ENCODE measurements around the gene FERMT3. TPM values are rescaled to one million over a fixed set of nuclear protein-coding genes. Genes with fewer than 3 reads are reported as not detected.
A peak's percentile ranks its signal among the peaks of the same experiment; 100 is the strongest.
"Not testable (repeated sequence)": the region's sequence is repeated elsewhere in the genome, so short reads cannot be mapped to it uniquely, and the experiment has no call there.

The FERMT3 gene
- total RNA-seq, 1 donor: 7.0 TPM

DNA sequence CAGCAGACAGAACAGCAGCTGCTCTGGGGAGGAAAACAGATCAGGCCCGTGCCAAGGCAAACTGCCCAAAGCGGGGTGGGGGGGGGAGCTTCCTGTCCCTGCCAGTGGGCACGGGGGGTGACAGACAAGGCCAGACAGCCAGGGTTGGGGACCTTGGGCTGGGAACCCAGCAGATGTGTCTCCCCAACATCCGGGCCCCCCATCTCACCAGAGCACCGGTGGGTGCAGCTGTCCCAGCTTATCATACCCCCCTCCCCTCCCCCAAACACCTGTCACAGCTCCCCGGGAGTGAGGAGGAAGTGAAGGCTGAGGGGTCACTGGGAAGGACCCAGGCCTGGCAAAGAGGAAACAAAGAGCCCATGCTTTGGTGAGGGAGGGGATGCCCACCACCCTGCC lies 38.9 kb downstream of the FERMT3 start:
- DNase-seq (ENCODE audit: low read depth): no peak
- peak overlapping the region; percentile 93 for H3K4me3 ChIP-seq (ENCODE audit: low read depth, low read length)
- TF ChIP-seq, protein P1, sequence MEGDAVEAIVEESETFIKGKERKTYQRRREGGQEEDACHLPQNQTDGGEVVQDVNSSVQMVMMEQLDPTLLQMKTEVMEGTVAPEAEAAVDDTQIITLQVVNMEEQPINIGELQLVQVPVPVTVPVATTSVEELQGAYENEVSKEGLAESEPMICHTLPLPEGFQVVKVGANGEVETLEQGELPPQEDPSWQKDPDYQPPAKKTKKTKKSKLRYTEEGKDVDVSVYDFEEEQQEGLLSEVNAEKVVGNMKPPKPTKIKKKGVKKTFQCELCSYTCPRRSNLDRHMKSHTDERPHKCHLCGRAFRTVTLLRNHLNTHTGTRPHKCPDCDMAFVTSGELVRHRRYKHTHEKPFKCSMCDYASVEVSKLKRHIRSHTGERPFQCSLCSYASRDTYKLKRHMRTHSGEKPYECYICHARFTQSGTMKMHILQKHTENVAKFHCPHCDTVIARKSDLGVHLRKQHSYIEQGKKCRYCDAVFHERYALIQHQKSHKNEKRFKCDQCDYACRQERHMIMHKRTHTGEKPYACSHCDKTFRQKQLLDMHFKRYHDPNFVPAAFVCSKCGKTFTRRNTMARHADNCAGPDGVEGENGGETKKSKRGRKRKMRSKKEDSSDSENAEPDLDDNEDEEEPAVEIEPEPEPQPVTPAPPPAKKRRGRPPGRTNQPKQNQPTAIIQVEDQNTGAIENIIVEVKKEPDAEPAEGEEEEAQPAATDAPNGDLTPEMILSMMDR (IDR thresholded peaks at IDR 0.05; ENCODE audit: insufficient read depth, low read length): no peak

DNA sequence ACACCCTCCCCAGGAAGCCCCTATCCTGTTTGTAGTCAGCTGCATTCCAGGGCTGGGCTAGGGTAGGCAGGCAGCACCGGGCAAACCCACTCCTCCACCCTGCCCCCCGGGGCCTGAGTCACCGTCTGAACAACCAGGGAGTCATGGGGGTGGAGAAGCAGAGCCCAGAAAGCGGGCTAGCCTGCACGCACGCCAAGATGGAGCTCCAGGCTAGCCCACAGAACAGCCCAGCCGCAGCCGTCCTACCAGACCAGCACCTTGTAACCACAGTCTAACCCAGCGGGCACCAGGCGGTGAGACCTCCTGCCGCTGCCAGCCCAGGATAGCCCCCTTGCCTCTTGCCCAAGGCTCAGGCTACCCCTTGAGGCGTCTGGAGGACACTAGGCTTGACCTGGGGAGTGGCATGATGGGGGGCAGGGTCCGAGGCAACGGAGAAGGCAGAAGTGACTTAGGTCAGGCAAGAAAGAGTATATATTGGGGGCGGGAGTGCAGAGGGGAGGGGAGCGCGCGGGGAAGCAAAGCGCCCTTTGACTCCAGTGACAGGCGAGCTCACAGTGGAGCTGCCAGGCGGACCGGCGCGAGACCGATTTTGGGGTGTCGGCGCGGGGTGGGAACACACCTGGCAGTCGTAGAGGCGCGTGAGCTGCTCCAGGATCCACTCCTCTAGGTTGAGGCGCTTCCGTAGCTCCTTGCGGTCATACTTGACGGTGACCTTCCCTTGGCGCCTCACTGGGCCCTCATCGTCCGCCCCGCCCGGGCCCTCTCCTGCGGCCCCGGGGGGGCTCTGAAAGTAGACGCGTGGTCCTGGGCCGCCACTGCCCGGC lies 39.5 kb downstream of the FERMT3 start:
- H3K4me3 ChIP-seq (ENCODE audit: low read depth, low read length): peak overlapping the region; percentile 93
- TF ChIP-seq, protein P1 (IDR thresholded peaks at IDR 0.05; ENCODE audit: insufficient read depth, low read length): no peak
- peak; percentile 84 for DNase-seq (ENCODE audit: low read depth)

DNA sequence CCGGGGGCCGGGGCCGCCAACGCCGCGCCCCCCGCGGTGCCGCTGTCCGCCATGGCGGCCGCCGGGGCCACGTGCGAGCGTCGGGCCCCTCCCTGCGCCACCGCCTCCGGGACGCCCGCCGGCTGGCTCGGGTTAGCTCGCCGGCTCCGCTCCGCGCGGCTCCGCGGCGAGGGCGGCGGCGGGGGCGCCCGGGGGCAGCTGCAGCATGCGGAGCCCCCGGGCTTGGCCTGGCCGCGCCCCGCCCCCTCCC lies 40.0 kb downstream of the FERMT3 start:
- peak overlapping the region; percentile 93 for H3K4me3 ChIP-seq (ENCODE audit: low read depth, low read length)
- not testable (repeated sequence) for DNase-seq (ENCODE audit: low read depth)

DNA sequence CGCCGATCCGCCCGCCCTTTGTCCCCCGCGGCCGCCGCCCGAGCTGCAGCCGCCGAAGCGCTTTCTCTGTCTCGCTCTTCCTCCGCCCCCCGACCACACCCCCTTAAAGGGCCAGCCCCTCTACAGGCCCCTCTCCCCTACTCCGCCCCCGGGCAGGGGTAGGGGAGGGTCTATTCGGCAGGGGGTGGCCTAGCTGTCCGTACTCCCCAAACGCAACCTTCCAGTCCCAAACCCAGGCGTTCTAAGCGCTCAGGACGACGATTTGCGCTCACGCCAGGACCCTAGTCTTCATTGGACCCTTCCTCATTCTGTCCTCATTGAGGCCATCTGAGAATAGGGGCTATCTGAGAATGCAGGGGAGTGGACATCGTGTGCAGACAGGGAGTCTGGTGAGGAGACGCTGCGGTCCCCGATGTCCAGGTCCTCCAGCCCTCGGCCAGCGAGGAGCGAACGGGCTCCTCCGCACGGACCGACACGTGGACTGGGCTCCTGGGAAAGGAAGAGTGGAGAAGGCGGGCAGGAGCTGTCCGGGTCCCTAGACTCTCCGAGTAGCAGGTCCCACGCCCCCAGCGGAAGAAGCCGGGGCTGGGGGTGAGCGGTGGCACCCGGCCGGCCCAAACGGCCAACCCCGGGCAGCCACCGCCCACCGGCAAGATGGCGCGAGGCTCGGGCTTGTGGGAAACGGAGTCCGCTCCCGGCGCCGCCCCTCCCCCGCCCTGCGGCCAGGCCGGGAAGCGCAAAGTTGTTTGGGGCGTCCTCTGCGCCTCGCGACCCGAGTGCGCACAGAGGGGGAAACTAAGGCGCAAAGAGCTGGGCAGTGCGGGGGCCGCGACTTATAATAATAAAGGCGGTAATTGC lies 40.6 kb downstream of the FERMT3 start, which contains the start of gene PPP1R14B:
Gene PPP1R14B (minus strand): TSS at position 73 of the 858 bp plus-strand sequence. CDS start 270 bp downstream, outside the sequence.
- peak; percentile 76 for DNase-seq (ENCODE audit: low read depth)
- H3K4me3 ChIP-seq (ENCODE audit: low read depth, low read length): peak within 1 kb of the TSS; percentile 93
- TF ChIP-seq, protein P1 (IDR thresholded peaks at IDR 0.05; ENCODE audit: insufficient read depth, low read length): peak; percentile 4

DNA sequence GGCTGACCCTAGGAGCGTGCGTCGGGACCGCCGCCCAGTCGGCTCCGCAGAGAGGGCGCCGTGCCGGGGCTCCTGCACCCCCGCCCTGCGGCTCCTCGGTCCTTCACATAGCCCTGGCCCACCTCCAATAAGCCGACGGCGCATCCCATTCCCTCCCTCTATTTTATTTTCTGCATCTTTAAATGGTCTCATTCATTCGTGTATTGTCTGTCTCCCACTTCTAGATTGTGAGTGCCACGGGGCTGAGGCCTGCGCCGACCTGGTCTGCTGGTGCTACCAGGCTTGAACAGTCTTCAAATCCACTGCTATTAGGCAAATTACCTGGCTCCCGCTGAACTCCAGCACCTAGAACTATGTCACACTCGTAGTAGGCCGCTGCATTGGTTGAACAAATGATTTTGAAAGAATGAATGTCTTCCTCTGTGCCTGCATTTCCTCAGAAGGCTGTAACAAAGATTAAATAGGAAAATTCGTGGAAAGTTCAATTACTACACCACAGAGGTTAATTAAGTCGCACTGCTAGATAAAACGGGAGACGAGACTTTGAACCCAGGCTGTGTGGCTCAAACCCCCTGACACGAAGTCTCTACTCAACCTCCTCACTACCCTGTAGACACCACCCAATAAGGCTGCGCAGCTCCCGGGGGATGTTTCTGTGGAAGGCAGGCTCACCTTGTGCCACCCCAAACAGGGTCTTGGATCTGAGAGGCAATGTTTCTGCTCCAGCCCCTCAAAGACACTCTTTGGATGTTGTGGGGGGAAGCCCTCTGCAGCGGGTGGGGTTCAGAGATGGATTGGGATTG lies 41.4 kb downstream of the FERMT3 start:
- peak overlapping the region; percentile 82 for H3K4me3 ChIP-seq (ENCODE audit: low read depth, low read length)
- DNase-seq (ENCODE audit: low read depth): no peak
- TF ChIP-seq, protein P1 (IDR thresholded peaks at IDR 0.05; ENCODE audit: insufficient read depth, low read length): no peak

DNA sequence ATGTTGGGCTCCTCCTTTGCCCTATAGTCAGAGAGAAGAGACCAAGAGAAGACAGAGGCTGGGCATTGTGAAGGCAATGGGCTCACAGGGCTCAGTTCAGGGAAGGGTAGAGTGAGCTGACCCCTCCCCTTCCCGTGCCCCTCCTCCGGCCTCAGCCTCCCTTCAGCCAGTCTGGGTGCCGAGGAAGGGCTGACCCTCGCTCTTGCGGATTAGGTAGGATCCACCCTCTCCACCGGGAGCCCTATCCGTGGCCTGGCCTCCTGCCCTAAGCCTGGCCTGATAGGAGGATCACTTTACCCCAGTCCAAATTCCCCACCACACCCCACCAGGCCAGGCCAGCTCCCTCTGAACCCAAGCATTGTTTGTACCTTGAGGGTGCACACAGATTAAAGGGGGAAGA lies 42.1 kb downstream of the FERMT3 start:
- H3K4me3 ChIP-seq (ENCODE audit: low read depth, low read length): no peak overlapping the region
- TF ChIP-seq, protein P1 (IDR thresholded peaks at IDR 0.05; ENCODE audit: insufficient read depth, low read length): no peak
- DNase-seq (ENCODE audit: low read depth): no peak
